Measurements from ENCODE around the gene FAM177B.

GRCh38 chr1:222749927-222750326 is 12.9 kb downstream of the FAM177B start:
- TF ChIP-seq CREB5 (CRISPR knock-in tag; IDR thresholded peaks at IDR 0.05; ENCODE audit: low read depth) (no peak), CSDC2 (CRISPR knock-in tag; IDR thresholded peaks at IDR 0.05) (no peak), ZNF8 (CRISPR knock-in tag; IDR thresholded peaks at IDR 0.05) (no peak), PATZ1 (CRISPR knock-in tag; IDR thresholded peaks at IDR 0.05; ENCODE audit: borderline replicate concordance) (no peak), BACH2 (CRISPR knock-in tag; IDR thresholded peaks at IDR 0.05; ENCODE audit: borderline replicate concordance) (no peak), POU6F1 (CRISPR knock-in tag; IDR thresholded peaks at IDR 0.05; ENCODE audit: borderline replicate concordance, low read depth) (no peak), ZFP3 (CRISPR knock-in tag; IDR thresholded peaks at IDR 0.05) (no peak), TCF4 (CRISPR knock-in tag; IDR thresholded peaks at IDR 0.05; ENCODE audit: borderline replicate concordance) (no peak), GLIS3 (CRISPR knock-in tag; IDR thresholded peaks at IDR 0.05) (no peak), ZNF70 (CRISPR knock-in tag; IDR thresholded peaks at IDR 0.05) (no peak), RARB (CRISPR knock-in tag; IDR thresholded peaks at IDR 0.05) (no peak), ZC3H10 (CRISPR knock-in tag; IDR thresholded peaks at IDR 0.05) (no peak), TOX (CRISPR knock-in tag; IDR thresholded peaks at IDR 0.05; ENCODE audit: borderline replicate concordance) (no peak)

Data from SK-N-SH treated with all-trans-retinoic acid at 6 μM for 48 hours (cell line).